H1 (cell line): ENCODE data around the gene CELSR1. TPM values are rescaled to one million over a fixed set of nuclear protein-coding genes. Genes with fewer than 3 reads are reported as not detected.

Source experiments
- CHD7 ChIP-seq: fragments of 300-600 bp; sonication (generic); IDR thresholded peaks from 2 replicates; pipeline ENCODE4 v1.7.1; 2012; ENCODE audit warnings: low read length, moderate library complexity, mild to moderate bottlenecking, inconsistent platforms; ENCODE audit not compliant: insufficient replicate concordance
- E2F6 ChIP-seq: IDR thresholded peaks from 2 replicates; pipeline ENCODE4 v1.6.1; 2012; ENCODE audit warnings: inconsistent platforms
- EGR1 ChIP-seq: IDR thresholded peaks from 2 replicates; pipeline ENCODE4 v1.6.1; 2011; ENCODE audit warnings: low read depth, low read length, borderline replicate concordance
- EZH2 ChIP-seq: fragments of 200-600 bp; sonication (generic); IDR thresholded peaks from 2 replicates; pipeline ENCODE4 v1.7.1; 2012; ENCODE audit warnings: low read depth, mild to moderate bottlenecking, moderate library complexity, low read length, inconsistent platforms; ENCODE audit not compliant: severe bottlenecking
- GTF2F1 ChIP-seq: IDR thresholded peaks from 2 replicates; pipeline ENCODE4 v1.6.1; 2012; ENCODE audit warnings: low read depth, low read length, improper control_type of control experiment, borderline replicate concordance
- RFX5 ChIP-seq: IDR thresholded peaks from 2 replicates; pipeline ENCODE4 v1.6.1; 2011; ENCODE audit warnings: low read depth, low read length, improper control_type of control experiment, borderline replicate concordance
- SIRT6 ChIP-seq: IDR thresholded peaks from one replicate; pipeline ENCODE4 v1.7.1; 2012; ENCODE audit warnings: low read length, inconsistent platforms
- SUZ12 ChIP-seq: fragments of 200-600 bp; sonication (generic); IDR thresholded peaks from 2 replicates; pipeline ENCODE4 v1.6.1; 2012; ENCODE audit warnings: mild to moderate bottlenecking, inconsistent platforms, low read length, moderate library complexity, mixed read lengths
- polyA plus RNA-seq, 7 experiments: library from polyadenylated mRNA; depleted of rRNA in 3 of 7; stranded (reverse) in 5 of 7; unstranded in 2 of 7; fragments of >200 nt in 5 of 7; fragments of 200-250 nt in 2 of 7; gene quantifications; 1 replicate in 5 of 7; 2 replicates in 1 of 7; 4 replicates in 1 of 7; pipeline versions ENCODE4 v1.2.1 to v1.2.3, GENCODE V29; 2011 to 2013; ENCODE audit warnings: missing spikeins in 2 of 7, mixed read lengths in 2 of 7
- total RNA-seq: library from RNA; stranded (reverse); fragmentation: NEBNext Ultra II Directional; extraction: Animal tissue kit (Norgen Biotek cat#: 25700); gene quantifications from 2 replicates; pipeline ENCODE4 v1.2.1, GENCODE V29; 2021

Gene CELSR1
- total and polyA plus RNA-seq, 2 of the 8 experiments (the other 6 are each of a cell fraction or from before 2014, with no cell fraction given), result 9.0 to 12.4 TPM

GRCh38 chr22:46542011-46542985 lies 4.9 kb upstream of the CELSR1 start (continued):
- no peak for TF ChIP-seq CHD7
- TF ChIP-seq SIRT6, result no peak
- no peak for TF ChIP-seq EGR1
- no peak for TF ChIP-seq E2F6
- no peak for TF ChIP-seq EZH2
- TF ChIP-seq SUZ12, result no peak
- no peak for TF ChIP-seq GTF2F1
- TF ChIP-seq RFX5, result no peak
